ENCODE measurements around the gene CLRN3.

Gene CLRN3

GRCh38 chr10:127881262-127881661 is 11.5 kb downstream of the CLRN3 start:
- ChIA-PET POLR2A (no interaction called here), CTCF (no interaction called here)
- no peak for TF ChIP-seq ZBTB26 (tag by site-specific recombination; optimal IDR thresholded peaks at IDR 0.05)
- TF ChIP-seq PRDM6 (tag by site-specific recombination; IDR thresholded peaks at IDR 0.05): no peak
- TF ChIP-seq ZNF768 (tag by site-specific recombination; IDR thresholded peaks at IDR 0.05): no peak
- Histone ChIP-seq H3K27ac (ENCODE audit: extremely low read depth, low read depth, low read length) (no peak overlapping the region), H3K9me3 (ENCODE audit: control insufficient read depth, insufficient read depth, low read depth, low read length) (no peaks in the 10 kb centered on the region), H3K4me1 (ENCODE audit: control insufficient read depth, insufficient read depth, low read length) (no peaks in the 10 kb centered on the region), H3K36me3 (ENCODE audit: control insufficient read depth in 2 of 2, insufficient read depth in 1 of 2, low read length in 2 of 2) (no peaks in the 10 kb centered on the region), H3K4me3 (ENCODE audit: low read depth, low read length) (no peak overlapping the region)

- Histone ChIP-seq H3K9me3 (ENCODE audit: control insufficient read depth, insufficient read depth, low read depth, low read length) (no peaks in the 10 kb centered on the region), H3K4me3 (ENCODE audit: low read depth, low read length) (no peak overlapping the region), H3K36me3 (ENCODE audit: control insufficient read depth in 2 of 2, insufficient read depth in 1 of 2, low read length in 2 of 2) (no peaks in the 10 kb centered on the region), H3K4me1 (ENCODE audit: control insufficient read depth, insufficient read depth, low read length) (no peaks in the 10 kb centered on the region), H3K27ac (ENCODE audit: extremely low read depth, low read depth, low read length) (no peak overlapping the region)
- CTCF ChIA-PET: interaction anchor here (0.9 kb wide), 1 partner anchor 154 kb away, joined by 3 read pairs; no protein-coding TSS in a partner anchor
- TF ChIP-seq ZNF18 (tag by site-specific recombination; IDR thresholded peaks at IDR 0.05): no peak
- no peak for TF ChIP-seq PRDM1 (tag by site-specific recombination; IDR thresholded peaks at IDR 0.05)
- no peak for TF ChIP-seq ZNF843 (tag by site-specific recombination; IDR thresholded peaks at IDR 0.05)
- no peak for TF ChIP-seq ZNF23 (tag by site-specific recombination; IDR thresholded peaks at IDR 0.05; ENCODE audit: borderline replicate concordance)
- no peak for TF ChIP-seq PATZ1 (tag by site-specific recombination; IDR thresholded peaks at IDR 0.05)
- TF ChIP-seq ZNF596 (tag by site-specific recombination; IDR thresholded peaks at IDR 0.05): no peak
- TF ChIP-seq ZBTB21 (tag by site-specific recombination; IDR thresholded peaks at IDR 0.05): no peak
- TF ChIP-seq ZXDB (tag by site-specific recombination; IDR thresholded peaks at IDR 0.05): no peak
- no peak for TF ChIP-seq ZBTB7A (tag by site-specific recombination; IDR thresholded peaks at IDR 0.05; ENCODE audit: low read depth)
- no peak for TF ChIP-seq ZNF626 (tag by site-specific recombination; IDR thresholded peaks at IDR 0.05)
- no peak for TF ChIP-seq ZNF211 (tag by site-specific recombination; IDR thresholded peaks at IDR 0.05; ENCODE audit: low read depth)
- POLR2A ChIA-PET: no interaction called here
Measured at GRCh38 chr10:127880557-127880956, 12.2 kb downstream of the CLRN3 start.

GRCh38 chr10:127878475-127879055 is 14.2 kb downstream of the CLRN3 start:
- H3K4me1 ChIP-seq (ENCODE audit: control insufficient read depth, insufficient read depth, low read length): no peaks in the 10 kb centered on the region
- no peaks in the 10 kb centered on the region for H3K36me3 ChIP-seq (ENCODE audit: control insufficient read depth in 2 of 2, insufficient read depth in 1 of 2, low read length in 2 of 2)
- CTCF ChIA-PET: interaction anchor here (0.6 kb wide), 1 partner anchor 1048 kb away, joined by 3 read pairs; no protein-coding TSS in a partner anchor
- no peak overlapping the region for H3K4me3 ChIP-seq (ENCODE audit: low read depth, low read length)
- POLR2A ChIA-PET: no interaction called here
- no peak overlapping the region for H3K27ac ChIP-seq (ENCODE audit: extremely low read depth, low read depth, low read length)
- H3K9me3 ChIP-seq (ENCODE audit: control insufficient read depth, insufficient read depth, low read depth, low read length): no peaks in the 10 kb centered on the region
- TF ChIP-seq ZNF341 (tag by site-specific recombination; IDR thresholded peaks at IDR 0.05; ENCODE audit: low read depth): no peak
- TF ChIP-seq BCL11A (tag by site-specific recombination; IDR thresholded peaks at IDR 0.05; ENCODE audit: low read depth): no peak
- TF ChIP-seq KLF1 (tag by site-specific recombination; IDR thresholded peaks at IDR 0.05): no peak
- no peak for TF ChIP-seq REST (tag by site-specific recombination; IDR thresholded peaks at IDR 0.05)
- TF ChIP-seq CTCF (tag by site-specific recombination; IDR thresholded peaks at IDR 0.05): no peak
- no peak for TF ChIP-seq PRDM1 (tag by site-specific recombination; IDR thresholded peaks at IDR 0.05)

Data from HEK293 (cell line).